Sigmoid colon (tissue), 7 donors: ENCODE data around the gene ZNF385C. TPM values are rescaled to one million over a fixed set of nuclear protein-coding genes. Genes with fewer than 3 reads are reported as not detected.

Source experiments
- DNase-seq: peaks from one replicate; pipeline ENCODE4 v3.0.0-alpha.2; 2019
- H3K27ac ChIP-seq, 4 donors: fragments of 200-600 bp; sonication (generic); one replicate each; pipeline ENCODE4 v1.5.1; 2016 to 2019; ENCODE audit warnings: mild to moderate bottlenecking in 1 of 4
- H3K27me3 ChIP-seq, 3 donors: fragments of 200-600 bp; sonication (generic); one replicate each; pipeline ENCODE4 v1.5.1; 2019; ENCODE audit warnings: mild to moderate bottlenecking in 1 of 3
- H3K36me3 ChIP-seq, 4 donors: fragments of 200-600 bp; sonication (generic); one replicate each; pipeline ENCODE4 v1.5.1; 2016 to 2019
- H3K4me1 ChIP-seq, 4 donors: fragments of 200-600 bp; sonication (generic); one replicate each; pipeline ENCODE4 v1.5.1; 2017 to 2019
- H3K4me3 ChIP-seq, 4 donors: fragments of 200-600 bp; sonication (generic); one replicate each; pipeline ENCODE4 v1.5.1; 2017 to 2019; ENCODE audit warnings: mild to moderate bottlenecking in 2 of 4, moderate library complexity in 1 of 4
- H3K9me3 ChIP-seq, 4 donors: fragments of 200-600 bp in 3 of 4; sonication (generic) in 3 of 4; one replicate each; pipeline versions ENCODE4 v1.5.1 to v1.6.1; 2013 to 2019
- EP300 ChIP-seq, 4 donors: sonication (generic); formaldehyde crosslinking; IDR thresholded peaks; one replicate each; pipeline ENCODE4 v1.6.1; 2017; ENCODE audit warnings: antibody characterized with exemption in 4 of 4
- POLR2A ChIP-seq, 2 donors: fragments of 450-650 bp; IDR thresholded peaks; one replicate each; pipeline ENCODE4 v1.6.1; 2016; ENCODE audit warnings: antibody characterized with exemption in 2 of 2, mild to moderate bottlenecking in 2 of 2, moderate library complexity in 2 of 2
- POLR2AphosphoS5 ChIP-seq, 4 donors: sonication (generic); formaldehyde crosslinking; IDR thresholded peaks; one replicate each; pipeline ENCODE4 v1.6.1; 2017; ENCODE audit warnings: antibody characterized with exemption in 4 of 4
- WGBS, 2 donors: extraction: QIAGEN DNeasy Blood & Tissue Kit; methylation state at CpG; one replicate each; pipeline ENCODE4 v1.1.7; 2013; 5-methylcytosine and 5-hydroxymethylcytosine counted together
- intact Hi-C: fragments of 100-400 bp; cut with DNase I; formaldehyde crosslinking; loops from one replicate; pipeline ENCODE4 v1.15.1; 2023
- polyA plus RNA-seq, 3 donors: library from polyadenylated mRNA; stranded (reverse); fragments of 200-250 nt; gene quantifications; one replicate each; pipeline ENCODE4 v1.2.3, GENCODE V29; 2013
- total RNA-seq, 4 donors: library from RNA; depleted of rRNA; stranded (reverse); fragments of >200 nt; gene quantifications; one replicate each; pipeline ENCODE4 v1.1.0, GENCODE V29; 2016
- TF ChIP-seq, protein P1 (sequence below), 4 experiments: fragments of 450-650 bp in 3 of 4; fragments of 200-600 bp in 1 of 4; IDR thresholded peaks; one replicate each; pipeline ENCODE4 v1.5.1; 2016 to 2019; ENCODE audit warnings: antibody characterized with exemption in 4 of 4, mild to moderate bottlenecking in 3 of 4, moderate library complexity in 2 of 4
- donor health status: healthy with polysubstance abuse.
- donor health status: Bipolar disorder and iron deficiency.
- donor health status: healthy.

ZNF385C gene
- total and polyA plus RNA-seq, 7 donors: 0.33 to 0.60 (median 0.42) TPM; not detected in 4

DNA sequence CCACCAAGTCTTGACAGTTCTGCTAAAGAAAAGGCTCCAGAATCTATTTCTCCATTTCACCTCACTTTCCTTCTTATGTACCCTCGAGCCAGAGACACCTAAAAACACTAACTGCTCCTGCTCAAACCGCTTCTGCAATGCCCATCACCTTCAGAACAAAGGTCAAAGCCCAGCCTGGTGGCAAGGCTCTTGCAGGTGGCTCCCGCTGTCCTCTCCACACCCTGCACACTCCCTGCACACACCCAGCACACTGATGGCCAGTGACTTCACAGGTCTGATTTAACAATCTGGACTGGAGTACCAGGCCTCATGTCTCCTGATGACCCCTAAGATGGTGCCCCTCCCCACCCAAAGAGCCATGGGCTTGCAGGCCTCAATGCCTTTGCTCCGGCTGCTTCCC is 38.0 kb downstream of the ZNF385C start:
- H3K36me3 ChIP-seq: no peaks in the 10 kb centered on the region
- 39 to 71% methylated on average over 4 of the region's 4 CpGs for WGBS, 2 donors
- no peaks in the 10 kb centered on the region for H3K9me3 ChIP-seq
- DNase-seq: no peak
- intact Hi-C loops: no loop called here
- peaks cover 0 to 20% (median 0%) of the 10 kb centered on the region in 3 donors for H3K27me3 ChIP-seq
- no peak overlapping the region for H3K4me3 ChIP-seq
- H3K27ac ChIP-seq: no peak overlapping the region
- TF ChIP-seq, protein P1, sequence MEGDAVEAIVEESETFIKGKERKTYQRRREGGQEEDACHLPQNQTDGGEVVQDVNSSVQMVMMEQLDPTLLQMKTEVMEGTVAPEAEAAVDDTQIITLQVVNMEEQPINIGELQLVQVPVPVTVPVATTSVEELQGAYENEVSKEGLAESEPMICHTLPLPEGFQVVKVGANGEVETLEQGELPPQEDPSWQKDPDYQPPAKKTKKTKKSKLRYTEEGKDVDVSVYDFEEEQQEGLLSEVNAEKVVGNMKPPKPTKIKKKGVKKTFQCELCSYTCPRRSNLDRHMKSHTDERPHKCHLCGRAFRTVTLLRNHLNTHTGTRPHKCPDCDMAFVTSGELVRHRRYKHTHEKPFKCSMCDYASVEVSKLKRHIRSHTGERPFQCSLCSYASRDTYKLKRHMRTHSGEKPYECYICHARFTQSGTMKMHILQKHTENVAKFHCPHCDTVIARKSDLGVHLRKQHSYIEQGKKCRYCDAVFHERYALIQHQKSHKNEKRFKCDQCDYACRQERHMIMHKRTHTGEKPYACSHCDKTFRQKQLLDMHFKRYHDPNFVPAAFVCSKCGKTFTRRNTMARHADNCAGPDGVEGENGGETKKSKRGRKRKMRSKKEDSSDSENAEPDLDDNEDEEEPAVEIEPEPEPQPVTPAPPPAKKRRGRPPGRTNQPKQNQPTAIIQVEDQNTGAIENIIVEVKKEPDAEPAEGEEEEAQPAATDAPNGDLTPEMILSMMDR (IDR thresholded peaks at IDR 0.05): no peak
- no peaks in the 10 kb centered on the region for H3K4me1 ChIP-seq

DNA sequence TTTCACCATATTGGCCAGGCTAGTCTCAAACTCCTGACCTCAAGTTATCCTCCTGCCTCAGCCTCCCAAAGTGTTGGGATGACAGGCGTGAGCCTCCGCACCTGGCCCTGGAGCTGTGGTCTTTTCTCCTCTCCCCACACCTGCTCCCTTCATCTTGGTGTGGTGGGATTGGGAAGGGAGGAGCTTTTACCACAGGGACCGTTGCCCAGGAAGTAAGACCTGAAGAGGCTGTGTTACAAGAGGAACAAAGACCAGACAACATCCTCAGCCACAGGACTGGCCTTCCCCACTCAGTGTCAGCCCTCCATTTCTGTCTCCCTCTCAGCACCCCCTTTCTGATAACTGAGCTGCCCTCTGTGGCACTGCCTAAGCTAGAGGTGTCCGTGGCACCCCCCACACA is 38.5 kb downstream of the ZNF385C start:
- no peak for DNase-seq
- Histone ChIP-seq H3K36me3 (no peaks in the 10 kb centered on the region), H3K9me3 (no peaks in the 10 kb centered on the region), H3K4me3 (no peak overlapping the region), H3K27me3 (peaks cover 0 to 24% (median 0%) of the 10 kb centered on the region in 3 donors), H3K4me1 (no peaks in the 10 kb centered on the region), H3K27ac (no peak overlapping the region)
- 57 to 62% methylated on average over 4 of the region's 4 CpGs for WGBS, 2 donors
- intact Hi-C loops: no loop called here
- TF ChIP-seq EP300 (IDR thresholded peaks at IDR 0.05) (no peak), POLR2AphosphoS5 (IDR thresholded peaks at IDR 0.05) (no peak)

DNA sequence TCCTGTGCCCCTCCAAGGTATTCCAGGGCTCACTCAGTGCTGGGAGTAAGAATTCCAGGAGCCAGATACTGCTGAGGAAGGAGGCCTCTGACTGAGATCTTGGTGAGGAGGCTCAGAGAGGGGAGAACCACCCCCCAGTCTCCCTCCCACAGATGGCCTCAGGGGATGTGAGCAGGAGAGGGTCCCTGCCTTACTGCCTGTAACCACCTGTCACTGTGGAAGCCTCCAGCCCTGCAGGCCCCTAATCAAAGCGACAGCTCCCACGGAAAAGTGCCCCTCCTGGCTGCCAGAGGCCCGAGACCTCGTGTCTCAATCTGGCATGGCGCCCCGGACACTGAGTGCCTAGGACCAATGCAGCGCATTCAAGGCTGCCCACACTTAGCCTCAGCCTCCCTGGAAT is 40.2 kb downstream of the ZNF385C start:
- no peaks in the 10 kb centered on the region for H3K4me1 ChIP-seq
- intact Hi-C loops: no loop called here
- TF ChIP-seq, protein P1 (IDR thresholded peaks at IDR 0.05): no peak
- TF ChIP-seq POLR2AphosphoS5 (IDR thresholded peaks at IDR 0.05): no peak
- no peak for DNase-seq
- H3K36me3 ChIP-seq: no peaks in the 10 kb centered on the region
- WGBS, 2 donors: 78 to 81% methylated on average over 7 of the region's 7 CpGs
- no peak overlapping the region for H3K27ac ChIP-seq
- H3K9me3 ChIP-seq: no peaks in the 10 kb centered on the region
- H3K4me3 ChIP-seq: no peak overlapping the region
- peaks cover 0 to 41% (median 8%) of the 10 kb centered on the region in 3 donors for H3K27me3 ChIP-seq

DNA sequence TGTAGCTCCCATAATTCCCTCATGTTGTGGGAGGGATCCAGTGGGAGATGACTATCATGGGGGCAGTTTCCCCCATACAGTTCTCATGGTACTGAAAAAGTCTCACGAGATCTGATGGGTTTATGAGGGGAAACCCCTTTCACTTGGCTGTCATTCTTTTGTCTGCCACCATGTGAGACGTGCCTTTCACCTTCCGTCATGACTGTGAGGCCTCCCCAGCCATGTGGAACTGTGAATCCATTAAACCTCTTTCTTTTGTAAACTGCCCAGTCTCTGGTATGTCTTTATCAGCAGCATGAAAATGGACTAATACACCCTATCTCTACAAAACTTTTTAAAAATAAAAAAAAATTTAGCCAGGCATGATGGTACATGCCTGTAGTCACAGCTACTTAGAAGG is 41.6 kb downstream of the ZNF385C start:
- Histone ChIP-seq H3K27me3 (peaks cover 0 to 54% (median 14%) of the 10 kb centered on the region in 3 donors), H3K27ac (no peak overlapping the region), H3K4me3 (no peak overlapping the region), H3K36me3 (no peaks in the 10 kb centered on the region), H3K4me1 (no peaks in the 10 kb centered on the region), H3K9me3 (no peaks in the 10 kb centered on the region)
- 71 to 77% methylated on average over 3 of the region's 3 CpGs for WGBS, 2 donors
- TF ChIP-seq POLR2AphosphoS5 (IDR thresholded peaks at IDR 0.05) (no peak), EP300 (IDR thresholded peaks at IDR 0.05) (no peak), POLR2A (IDR thresholded peaks at IDR 0.05) (no peak)
- TF ChIP-seq, protein P1 (IDR thresholded peaks at IDR 0.05): no peak
- intact Hi-C loops: no loop called here
- DNase-seq: no peak

DNA sequence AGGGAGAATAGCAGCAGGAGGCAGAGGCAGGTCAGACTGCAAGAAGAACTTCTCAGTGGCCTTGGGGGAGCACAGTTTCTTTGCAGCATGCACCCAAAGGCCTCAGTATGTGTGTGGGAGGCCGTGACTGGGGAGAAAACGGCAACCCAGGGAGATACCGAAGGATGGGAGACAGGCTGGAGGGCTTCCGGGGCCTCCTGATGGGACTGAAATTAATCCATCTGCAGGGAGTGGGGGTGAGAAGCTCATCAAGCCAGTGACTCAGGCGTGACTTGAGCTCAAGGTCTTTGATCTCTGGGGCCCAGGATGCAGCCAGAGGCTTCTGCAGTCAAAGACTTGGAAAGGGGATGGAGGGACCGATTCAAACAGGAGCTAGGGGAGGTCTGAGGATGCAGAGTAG is 42.8 kb downstream of the ZNF385C start:
- Histone ChIP-seq H3K27me3 (peaks cover 0 to 63% (median 14%) of the 10 kb centered on the region in 3 donors), H3K36me3 (no peaks in the 10 kb centered on the region), H3K4me1 (peaks cover 0 to 7% (median 5%) of the 10 kb centered on the region in 4 donors), H3K9me3 (no peaks in the 10 kb centered on the region), H3K4me3 (no peak overlapping the region), H3K27ac (no peak overlapping the region)
- intact Hi-C loops: no loop called here
- WGBS, 2 donors: 69 to 79% methylated on average over 6 of the region's 6 CpGs
- TF ChIP-seq EP300 (IDR thresholded peaks at IDR 0.05) (no peak), POLR2A (IDR thresholded peaks at IDR 0.05) (no peak)
- TF ChIP-seq, protein P1 (IDR thresholded peaks at IDR 0.05): no peak
- no peak for DNase-seq
